GM04503 (cell line): ENCODE data around the gene C1QTNF6.
A peak's percentile ranks its signal among the peaks of the same experiment; 100 is the strongest.
"Not testable (repeated sequence)": the region's sequence is repeated elsewhere in the genome, so short reads cannot be mapped to it uniquely, and the experiment has no call there.

Source experiments
- DNase-seq: peaks from one replicate; pipeline ENCODE4 v3.0.0-alpha.2; 2012; ENCODE audit warnings: low read depth

Gene C1QTNF6

GRCh38 chr22:37187891-37188761, at the start of gene C1QTNF6:
Gene C1QTNF6, minus strand, starts transcription at chr22:37188247. Its CDS starts 34 bp downstream, at chr22:37188213.
- no peak for DNase-seq

GRCh38 chr22:37235897-37236607, 48.0 kb upstream of the C1QTNF6 start:
- DNase-seq: no peak

- no peak for DNase-seq
Observed at GRCh38 chr22:37234736-37235711, 47.0 kb upstream of the C1QTNF6 start.

GRCh38 chr22:37233751-37234631, 45.9 kb upstream of the C1QTNF6 start:
- no peak for DNase-seq

GRCh38 chr22:37233371-37233750, 45.3 kb upstream of the C1QTNF6 start:
- DNase-seq: not testable (repeated sequence)

GRCh38 chr22:37232140-37232998, 44.3 kb upstream of the C1QTNF6 start:
- DNase-seq: no peak

- no peak for DNase-seq
Observed at GRCh38 chr22:37231406-37232139, 43.5 kb upstream of the C1QTNF6 start.

- no peak for DNase-seq
Observed at GRCh38 chr22:37230673-37231405, 42.8 kb upstream of the C1QTNF6 start.

- peak; percentile 37 for DNase-seq
Observed at GRCh38 chr22:37229805-37230672, 42.0 kb upstream of the C1QTNF6 start.

- peak; percentile 43 for DNase-seq
Observed at GRCh38 chr22:37229012-37229804, 41.2 kb upstream of the C1QTNF6 start.

GRCh38 chr22:37228106-37229011, 40.3 kb upstream of the C1QTNF6 start:
- DNase-seq: no peak

GRCh38 chr22:37226514-37226913, 38.5 kb upstream of the C1QTNF6 start:
- no peak for DNase-seq

GRCh38 chr22:37226087-37226486, 38.0 kb upstream of the C1QTNF6 start:
- no peak for DNase-seq

GRCh38 chr22:37225481-37225880, 37.4 kb upstream of the C1QTNF6 start:
- DNase-seq: no peak

GRCh38 chr22:37224757-37225420, 36.8 kb upstream of the C1QTNF6 start:
- no peak for DNase-seq
